ENCODE data around the gene TOP2B. TPM values are rescaled to one million over a fixed set of nuclear protein-coding genes. Genes with fewer than 3 reads are reported as not detected.
A peak's percentile ranks its signal among the peaks of the same experiment; 100 is the strongest.

Gene TOP2B
- total RNA-seq, 1 donor from 2014 or later, result 154 TPM

- DNase-seq (ENCODE audit: low read depth), result no peak
Observed at GRCh38 chr3:25673738-25674298, 9.1 kb upstream of the TOP2B start.

GRCh38 chr3:25665315-25666280 lies 891 bp upstream of the TOP2B start:
- DNase-seq (ENCODE audit: low read depth), result no peak

- peak; percentile 42 for DNase-seq (ENCODE audit: low read depth)
Observed at GRCh38 chr3:25663869-25664811, 567 bp downstream of the TOP2B start.

GRCh38 chr3:25663347-25663868 lies 1.3 kb downstream of the TOP2B start:
- peak; percentile 34 for DNase-seq (ENCODE audit: low read depth)

- DNase-seq (ENCODE audit: low read depth), result no peak
Observed at GRCh38 chr3:25662736-25663320, 1.9 kb downstream of the TOP2B start.

- DNase-seq (ENCODE audit: low read depth), result peak; percentile 32
Observed at GRCh38 chr3:25661694-25662437, 2.8 kb downstream of the TOP2B start.

- no peak for DNase-seq (ENCODE audit: low read depth)
Observed at GRCh38 chr3:25658836-25659235, 5.9 kb downstream of the TOP2B start.

- DNase-seq (ENCODE audit: low read depth), result no peak
Observed at GRCh38 chr3:25657293-25657692, 7.4 kb downstream of the TOP2B start.

- no peak for DNase-seq (ENCODE audit: low read depth)
Observed at GRCh38 chr3:25655659-25656058, 9.0 kb downstream of the TOP2B start.

GRCh38 chr3:25654576-25654975 lies 10.1 kb downstream of the TOP2B start:
- no peak for DNase-seq (ENCODE audit: low read depth)

GRCh38 chr3:25653322-25653721 lies 11.4 kb downstream of the TOP2B start:
- DNase-seq (ENCODE audit: low read depth), result no peak

GRCh38 chr3:25652921-25653320 lies 11.8 kb downstream of the TOP2B start:
- no peak for DNase-seq (ENCODE audit: low read depth)

GRCh38 chr3:25648925-25649830 lies 15.5 kb downstream of the TOP2B start:
- DNase-seq (ENCODE audit: low read depth), result no peak

- DNase-seq (ENCODE audit: low read depth), result peak; percentile 72
Observed at GRCh38 chr3:25648107-25648535, 16.6 kb downstream of the TOP2B start.

GRCh38 chr3:25635038-25635437 lies 29.7 kb downstream of the TOP2B start:
- no peak for DNase-seq (ENCODE audit: low read depth)

GRCh38 chr3:25633919-25634318 lies 30.8 kb downstream of the TOP2B start:
- DNase-seq (ENCODE audit: low read depth), result no peak

GRCh38 chr3:25631989-25632388 lies 32.7 kb downstream of the TOP2B start:
- no peak for DNase-seq (ENCODE audit: low read depth)

GRCh38 chr3:25621087-25621486 lies 43.6 kb downstream of the TOP2B start:
- DNase-seq (ENCODE audit: low read depth), result no peak

GRCh38 chr3:25620493-25620892 lies 44.2 kb downstream of the TOP2B start:
- DNase-seq (ENCODE audit: low read depth), result no peak

GRCh38 chr3:25619382-25619781 lies 45.3 kb downstream of the TOP2B start:
- no peak for DNase-seq (ENCODE audit: low read depth)

All from renal cortical epithelial cell (primary cell).